Duodenal mucosa (tissue), 2 donors: Measurements from ENCODE around the gene AVPR2.

Source experiments
- H3K27ac ChIP-seq: one replicate; pipeline ENCODE4 v1.7.0; 2013; ENCODE audit warnings: low read depth, low read length
- H3K27me3 ChIP-seq, 2 donors: one replicate each; pipeline ENCODE4 v1.7.0; 2013; ENCODE audit warnings: low read length in 2 of 2, control low read depth in 1 of 2; ENCODE audit not compliant: insufficient read depth in 2 of 2, control insufficient read depth in 1 of 2
- H3K36me3 ChIP-seq, 2 donors: one replicate each; pipeline ENCODE4 v1.7.0; 2013; ENCODE audit warnings: low read length in 2 of 2, control low read depth in 1 of 2; ENCODE audit not compliant: insufficient read depth in 2 of 2, control insufficient read depth in 1 of 2
- H3K4me1 ChIP-seq, 2 donors: one replicate each; pipeline ENCODE4 v1.7.0; 2013; ENCODE audit warnings: low read length in 2 of 2, control low read depth in 1 of 2; ENCODE audit not compliant: insufficient read depth in 2 of 2, control insufficient read depth in 1 of 2
- H3K4me3 ChIP-seq, 2 donors: one replicate each; pipeline ENCODE4 v1.7.0; 2013; ENCODE audit warnings: low read length in 2 of 2, low read depth in 1 of 2
- H3K9ac ChIP-seq, 2 donors: one replicate each; pipeline ENCODE4 v1.7.0; 2013; ENCODE audit warnings: low read length in 2 of 2, low read depth in 1 of 2
- H3K9me3 ChIP-seq, 2 donors: one replicate each; pipeline ENCODE4 v1.7.0; 2013; ENCODE audit warnings: low read length in 2 of 2, control low read depth in 1 of 2; ENCODE audit not compliant: control insufficient read depth in 1 of 2

AVPR2 gene

DNA sequence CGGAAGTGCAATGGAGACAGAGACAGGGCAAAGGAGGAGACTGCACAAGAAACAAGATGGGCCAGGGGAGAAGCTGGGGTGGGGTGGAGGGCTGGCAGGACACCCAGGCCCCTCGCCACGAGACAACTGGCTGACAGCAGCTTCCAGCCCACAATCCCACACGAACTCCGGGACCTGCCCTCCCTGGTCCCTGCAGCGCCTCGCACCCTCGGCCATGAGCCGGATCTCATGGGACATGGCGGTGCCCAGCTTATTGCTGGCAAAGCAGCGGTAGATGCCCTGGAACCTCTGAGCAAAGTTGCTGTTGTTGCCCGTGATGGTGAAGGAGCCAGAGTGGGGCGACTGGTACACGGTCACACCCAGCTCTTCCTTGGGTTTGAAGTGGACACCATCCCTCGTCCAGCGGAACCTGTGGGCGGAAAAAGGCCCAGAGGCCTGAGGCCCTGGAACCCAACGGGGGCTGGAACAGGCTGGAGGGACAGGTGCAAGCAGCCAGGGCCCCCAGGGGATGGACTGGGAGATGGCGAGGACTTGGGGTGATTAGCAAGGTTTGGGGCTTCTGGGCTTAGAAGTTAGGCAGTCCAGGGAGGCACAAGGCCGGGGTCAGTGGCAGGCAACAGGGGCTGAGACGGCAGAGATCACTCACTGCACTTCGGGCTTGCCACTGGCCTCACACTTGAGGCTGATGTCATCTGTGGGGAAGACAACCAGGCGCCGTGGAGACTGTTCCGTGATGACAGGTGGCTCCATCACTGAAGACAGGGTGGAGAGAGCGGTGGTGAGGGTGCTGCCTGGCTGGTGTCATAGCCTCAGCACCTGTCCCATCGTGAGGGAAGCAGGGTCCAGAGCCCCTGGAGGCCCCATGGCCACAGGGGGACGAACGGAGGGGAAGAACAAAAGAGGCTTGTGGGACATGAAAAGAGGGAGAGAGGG is 32.3 kb upstream of the AVPR2 start:
- H3K27me3 ChIP-seq, result no peaks in the 10 kb centered on the region
- no peaks in the 10 kb centered on the region for H3K9me3 ChIP-seq
- H3K4me1 ChIP-seq, result no peaks in the 10 kb centered on the region
- no peak overlapping the region for H3K9ac ChIP-seq
- H3K27ac ChIP-seq, result no peak overlapping the region
- H3K4me3 ChIP-seq, result no peak overlapping the region
- H3K36me3 ChIP-seq, result no peaks in the 10 kb centered on the region

DNA sequence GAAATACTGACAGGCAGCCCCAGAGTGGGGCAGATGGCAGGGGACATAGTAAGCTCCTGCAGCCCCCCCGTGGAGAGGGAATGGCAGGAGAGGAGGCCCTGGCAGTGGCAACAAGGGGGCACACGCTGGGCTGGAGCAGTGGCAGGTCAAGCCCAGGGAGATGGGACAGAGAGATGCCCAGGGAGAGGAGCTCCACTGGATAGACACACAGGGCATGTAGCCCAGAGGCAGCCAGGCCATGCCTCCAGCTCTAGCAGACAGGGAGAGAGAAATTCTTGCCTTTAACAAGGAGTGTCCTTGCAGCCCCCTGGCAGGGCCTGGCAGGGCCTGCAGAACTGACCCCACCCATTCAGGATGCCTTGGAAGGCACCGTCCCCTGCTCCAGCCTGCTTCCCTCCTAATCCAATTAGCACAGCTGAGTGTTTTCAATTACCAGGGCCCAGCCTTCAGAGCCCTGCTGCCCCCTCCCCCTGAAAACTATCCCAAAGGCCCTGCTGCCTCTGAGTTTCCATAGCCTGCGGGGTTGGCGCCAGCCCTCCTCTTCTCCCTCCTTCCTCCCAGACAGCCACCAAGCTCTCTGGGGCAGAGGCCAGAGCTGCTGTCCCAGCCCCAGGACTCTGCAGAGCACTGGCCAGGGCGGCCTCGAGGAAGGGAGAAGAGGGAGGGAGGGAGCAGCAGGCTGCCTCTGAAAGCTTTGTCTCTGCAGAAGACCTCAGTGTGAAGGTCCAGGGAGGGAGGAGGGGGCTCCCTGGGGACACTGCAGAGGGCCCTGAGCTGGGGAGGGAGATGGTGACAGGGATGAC is 31.0 kb upstream of the AVPR2 start:
- H3K9me3 ChIP-seq, result no peaks in the 10 kb centered on the region
- H3K27me3 ChIP-seq, result peaks cover 0 to 9% of the 10 kb centered on the region in 2 donors
- H3K36me3 ChIP-seq, result no peaks in the 10 kb centered on the region
- H3K9ac ChIP-seq, result no peak overlapping the region
- no peak overlapping the region for H3K27ac ChIP-seq
- no peaks in the 10 kb centered on the region for H3K4me1 ChIP-seq
- no peak overlapping the region for H3K4me3 ChIP-seq

DNA sequence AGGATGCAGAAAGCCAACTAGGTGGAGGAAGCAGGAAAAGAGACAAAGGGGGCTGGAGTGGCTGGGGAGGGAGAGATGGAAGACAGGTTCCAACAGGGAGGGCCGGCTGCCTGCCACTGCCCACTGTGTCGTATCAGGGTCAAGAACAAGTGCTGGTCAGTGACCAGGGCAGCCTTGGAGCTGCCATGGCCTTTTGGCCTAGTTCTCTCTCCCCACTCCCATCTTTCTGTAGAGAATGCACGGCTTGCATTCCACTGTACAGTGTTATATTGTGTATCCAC is 30.4 kb upstream of the AVPR2 start:
- peaks cover 3 to 11% of the 10 kb centered on the region in 2 donors for H3K27me3 ChIP-seq
- no peak overlapping the region for H3K4me3 ChIP-seq
- H3K4me1 ChIP-seq, result no peaks in the 10 kb centered on the region
- no peaks in the 10 kb centered on the region for H3K36me3 ChIP-seq
- no peaks in the 10 kb centered on the region for H3K9me3 ChIP-seq
- H3K9ac ChIP-seq, result no peak overlapping the region
- H3K27ac ChIP-seq, result no peak overlapping the region

- no peaks in the 10 kb centered on the region for H3K36me3 ChIP-seq
- H3K4me3 ChIP-seq, result no peak overlapping the region
- H3K9me3 ChIP-seq, result no peaks in the 10 kb centered on the region
- peaks cover 4 to 11% of the 10 kb centered on the region in 2 donors for H3K27me3 ChIP-seq
- no peak overlapping the region for H3K27ac ChIP-seq
- no peaks in the 10 kb centered on the region for H3K4me1 ChIP-seq
- no peak overlapping the region for H3K9ac ChIP-seq
Measured at GRCh38 chrX:153874366-153875125, 29.9 kb upstream of the AVPR2 start.

- peaks cover 4 to 11% of the 10 kb centered on the region in 2 donors for H3K27me3 ChIP-seq
- no peaks in the 10 kb centered on the region for H3K36me3 ChIP-seq
- H3K4me1 ChIP-seq, result no peaks in the 10 kb centered on the region
- no peaks in the 10 kb centered on the region for H3K9me3 ChIP-seq
- no peak overlapping the region for H3K27ac ChIP-seq
- H3K9ac ChIP-seq, result no peak overlapping the region
- no peak overlapping the region for H3K4me3 ChIP-seq
Measured at GRCh38 chrX:153875391-153876111, 28.9 kb upstream of the AVPR2 start.

DNA sequence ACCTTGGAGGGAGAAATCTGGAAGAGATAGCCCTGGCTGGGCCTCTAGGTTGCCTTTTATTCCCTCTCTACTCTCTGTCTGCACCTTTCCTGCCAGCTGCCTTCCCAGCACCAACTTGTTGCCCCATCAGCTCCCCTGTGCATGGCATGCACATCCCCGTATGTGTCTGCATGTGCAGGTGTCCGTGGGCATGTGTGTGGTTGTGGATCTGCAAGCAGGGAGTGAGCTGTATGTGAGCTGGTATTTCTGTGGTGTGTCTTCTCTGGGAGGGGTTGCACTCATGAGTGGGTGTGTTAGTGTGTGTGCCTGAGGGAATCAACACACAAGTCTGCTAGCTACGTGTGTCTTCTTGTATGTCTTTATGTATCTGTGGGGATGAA is 28.4 kb upstream of the AVPR2 start:
- Histone ChIP-seq H3K4me1 (no peaks in the 10 kb centered on the region), H3K4me3 (no peak overlapping the region), H3K9ac (no peak overlapping the region), H3K9me3 (no peaks in the 10 kb centered on the region), H3K27me3 (peaks cover 4 to 11% of the 10 kb centered on the region in 2 donors), H3K36me3 (no peaks in the 10 kb centered on the region), H3K27ac (no peak overlapping the region)

GRCh38 chrX:153877571-153878261 is 26.8 kb upstream of the AVPR2 start:
- no peak overlapping the region for H3K27ac ChIP-seq
- H3K4me3 ChIP-seq, result no peak overlapping the region
- no peaks in the 10 kb centered on the region for H3K9me3 ChIP-seq
- no peak overlapping the region for H3K9ac ChIP-seq
- H3K36me3 ChIP-seq, result no peaks in the 10 kb centered on the region
- H3K27me3 ChIP-seq, result peaks cover 4 to 11% of the 10 kb centered on the region in 2 donors
- H3K4me1 ChIP-seq, result no peaks in the 10 kb centered on the region

- H3K4me1 ChIP-seq, result no peaks in the 10 kb centered on the region
Measured at GRCh38 chrX:153878345-153878744, 26.1 kb upstream of the AVPR2 start.

DNA sequence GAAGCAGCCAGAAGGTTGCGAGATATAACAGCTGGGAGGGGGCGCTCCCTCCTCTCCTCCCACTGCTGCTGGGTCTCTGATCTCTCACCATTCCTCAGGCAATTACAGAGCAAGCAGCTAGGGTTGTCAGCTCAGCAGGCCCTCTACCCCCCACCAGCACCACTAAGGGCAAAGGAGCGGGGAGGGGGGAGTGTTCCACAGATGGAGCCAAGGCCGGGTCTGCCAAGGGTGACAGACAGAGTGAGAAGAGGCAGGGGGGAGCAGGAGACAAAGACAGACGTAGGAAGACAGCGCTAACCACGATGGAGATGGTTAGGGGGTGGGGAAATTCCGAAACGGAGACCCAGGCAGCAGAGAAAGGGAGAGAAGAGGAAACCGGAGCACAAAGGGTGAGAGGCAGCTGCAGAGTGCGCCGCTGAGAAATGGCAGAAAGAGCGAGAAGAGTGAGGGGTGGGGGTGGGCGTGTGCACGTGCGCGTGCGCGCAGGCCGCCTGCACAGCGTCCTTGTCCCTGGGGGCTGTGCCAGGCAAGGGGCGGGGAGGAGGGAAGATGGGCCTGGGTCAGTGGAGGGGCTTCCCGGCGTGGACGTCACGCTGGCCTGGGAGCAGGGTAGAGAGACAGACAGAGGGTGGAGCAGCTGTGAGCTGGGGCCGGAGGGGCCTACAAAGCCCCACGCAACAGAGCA is 25.4 kb upstream of the AVPR2 start:
- Histone ChIP-seq H3K36me3 (no peaks in the 10 kb centered on the region), H3K27ac (no peak overlapping the region), H3K4me1 (no peaks in the 10 kb centered on the region), H3K9ac (no peak overlapping the region), H3K4me3 (no peak overlapping the region), H3K9me3 (no peaks in the 10 kb centered on the region), H3K27me3 (peaks cover 8 to 16% of the 10 kb centered on the region in 2 donors)

More at GRCh38 chrX:153878345-153878744, 26.1 kb upstream of the AVPR2 start:
- H3K27ac ChIP-seq, result no peak overlapping the region
- H3K27me3 ChIP-seq, result peaks cover 4 to 11% of the 10 kb centered on the region in 2 donors
- no peak overlapping the region for H3K4me3 ChIP-seq
- H3K36me3 ChIP-seq, result no peaks in the 10 kb centered on the region
- no peaks in the 10 kb centered on the region for H3K9me3 ChIP-seq
- no peak overlapping the region for H3K9ac ChIP-seq
